ENCODE results near the gene TBATA.

The TBATA gene

GRCh38 chr10:70782086-70782745, 3.0 kb downstream of the TBATA start (continued):
- TF ChIP-seq, protein P1, sequence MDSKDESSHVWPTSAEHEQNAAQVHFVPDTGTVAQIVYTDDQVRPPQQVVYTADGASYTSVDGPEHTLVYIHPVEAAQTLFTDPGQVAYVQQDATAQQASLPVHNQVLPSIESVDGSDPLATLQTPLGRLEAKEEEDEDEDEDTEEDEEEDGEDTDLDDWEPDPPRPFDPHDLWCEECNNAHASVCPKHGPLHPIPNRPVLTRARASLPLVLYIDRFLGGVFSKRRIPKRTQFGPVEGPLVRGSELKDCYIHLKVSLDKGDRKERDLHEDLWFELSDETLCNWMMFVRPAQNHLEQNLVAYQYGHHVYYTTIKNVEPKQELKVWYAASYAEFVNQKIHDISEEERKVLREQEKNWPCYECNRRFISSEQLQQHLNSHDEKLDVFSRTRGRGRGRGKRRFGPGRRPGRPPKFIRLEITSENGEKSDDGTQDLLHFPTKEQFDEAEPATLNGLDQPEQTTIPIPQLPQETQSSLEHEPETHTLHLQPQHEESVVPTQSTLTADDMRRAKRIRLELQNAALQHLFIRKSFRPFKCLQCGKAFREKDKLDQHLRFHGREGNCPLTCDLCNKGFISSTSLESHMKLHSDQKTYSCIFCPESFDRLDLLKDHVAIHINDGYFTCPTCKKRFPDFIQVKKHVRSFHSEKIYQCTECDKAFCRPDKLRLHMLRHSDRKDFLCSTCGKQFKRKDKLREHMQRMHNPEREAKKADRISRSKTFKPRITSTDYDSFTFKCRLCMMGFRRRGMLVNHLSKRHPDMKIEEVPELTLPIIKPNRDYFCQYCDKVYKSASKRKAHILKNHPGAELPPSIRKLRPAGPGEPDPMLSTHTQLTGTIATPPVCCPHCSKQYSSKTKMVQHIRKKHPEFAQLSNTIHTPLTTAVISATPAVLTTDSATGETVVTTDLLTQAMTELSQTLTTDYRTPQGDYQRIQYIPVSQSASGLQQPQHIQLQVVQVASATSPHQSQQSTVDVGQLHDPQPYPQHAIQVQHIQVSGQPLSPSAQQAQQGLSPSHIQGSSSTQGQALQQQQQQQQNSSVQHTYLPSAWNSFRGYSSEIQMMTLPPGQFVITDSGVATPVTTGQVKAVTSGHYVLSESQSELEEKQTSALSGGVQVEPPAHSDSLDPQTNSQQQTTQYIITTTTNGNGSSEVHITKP (tag by site-specific recombination; IDR thresholded peaks at IDR 0.05): no peak
- TF ChIP-seq KLF10 (tag by site-specific recombination; IDR thresholded peaks at IDR 0.05) (no peak), ZNF324 (tag by site-specific recombination; IDR thresholded peaks at IDR 0.05) (no peak)
- TF ChIP-seq, protein P2, sequence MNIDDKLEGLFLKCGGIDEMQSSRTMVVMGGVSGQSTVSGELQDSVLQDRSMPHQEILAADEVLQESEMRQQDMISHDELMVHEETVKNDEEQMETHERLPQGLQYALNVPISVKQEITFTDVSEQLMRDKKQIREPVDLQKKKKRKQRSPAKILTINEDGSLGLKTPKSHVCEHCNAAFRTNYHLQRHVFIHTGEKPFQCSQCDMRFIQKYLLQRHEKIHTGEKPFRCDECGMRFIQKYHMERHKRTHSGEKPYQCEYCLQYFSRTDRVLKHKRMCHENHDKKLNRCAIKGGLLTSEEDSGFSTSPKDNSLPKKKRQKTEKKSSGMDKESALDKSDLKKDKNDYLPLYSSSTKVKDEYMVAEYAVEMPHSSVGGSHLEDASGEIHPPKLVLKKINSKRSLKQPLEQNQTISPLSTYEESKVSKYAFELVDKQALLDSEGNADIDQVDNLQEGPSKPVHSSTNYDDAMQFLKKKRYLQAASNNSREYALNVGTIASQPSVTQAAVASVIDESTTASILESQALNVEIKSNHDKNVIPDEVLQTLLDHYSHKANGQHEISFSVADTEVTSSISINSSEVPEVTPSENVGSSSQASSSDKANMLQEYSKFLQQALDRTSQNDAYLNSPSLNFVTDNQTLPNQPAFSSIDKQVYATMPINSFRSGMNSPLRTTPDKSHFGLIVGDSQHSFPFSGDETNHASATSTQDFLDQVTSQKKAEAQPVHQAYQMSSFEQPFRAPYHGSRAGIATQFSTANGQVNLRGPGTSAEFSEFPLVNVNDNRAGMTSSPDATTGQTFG (tag by site-specific recombination; IDR thresholded peaks at IDR 0.05; ENCODE audit: borderline replicate concordance): no peak

- Histone ChIP-seq H3K4me3 (ENCODE audit: low read depth, low read length) (no peak overlapping the region), H3K27ac (ENCODE audit: extremely low read depth, low read depth, low read length) (no peak overlapping the region), H3K9me3 (ENCODE audit: control insufficient read depth, insufficient read depth, low read depth, low read length) (no peaks in the 10 kb centered on the region), H3K4me1 (ENCODE audit: control insufficient read depth, insufficient read depth, low read length) (no peaks in the 10 kb centered on the region), H3K36me3 (ENCODE audit: control insufficient read depth in 2 of 2, insufficient read depth in 1 of 2, low read length in 2 of 2) (no peaks in the 10 kb centered on the region)
- CTCF ChIA-PET: interaction anchor here (0.5 to 1.0 kb wide), 3 partner anchors 22 to 394 kb away, joined by 3 to 5 read pairs (median 4); no protein-coding TSS in a partner anchor
- POLR2A ChIA-PET: no interaction called here
- TF ChIP-seq ZNF341 (tag by site-specific recombination; IDR thresholded peaks at IDR 0.05; ENCODE audit: low read depth) (no peak), KLF16 (tag by site-specific recombination; IDR thresholded peaks at IDR 0.05) (no peak), MEIS1 (CRISPR knock-in tag; IDR thresholded peaks at IDR 0.05; ENCODE audit: borderline replicate concordance) (no peak), ZBTB20 (tag by site-specific recombination; IDR thresholded peaks at IDR 0.05) (no peak), ZNF585B (tag by site-specific recombination; IDR thresholded peaks at IDR 0.05) (no peak)
Measured at GRCh38 chr10:70781461-70782051, 3.6 kb downstream of the TBATA start.

DNA sequence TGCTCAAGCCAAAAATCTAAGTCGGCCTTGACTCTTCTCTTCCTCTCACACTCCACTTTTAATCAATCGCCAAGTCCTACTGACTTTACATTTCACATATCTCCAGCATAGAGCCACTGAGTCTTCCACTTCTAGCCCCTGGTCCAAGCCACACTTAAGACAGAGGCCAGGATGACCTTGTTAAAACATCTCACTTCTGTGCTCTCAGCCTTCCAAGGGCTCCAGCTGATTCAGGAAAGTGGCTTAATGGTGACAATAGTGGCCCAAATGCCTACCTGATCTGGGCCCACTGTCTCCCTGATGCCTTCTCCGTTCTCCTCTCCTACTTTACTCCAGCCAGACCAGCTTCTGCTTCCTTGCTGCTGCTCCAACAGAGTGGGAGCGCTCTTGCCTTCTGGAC, 4.4 kb downstream of the TBATA start:
- H3K36me3 ChIP-seq (ENCODE audit: control insufficient read depth in 2 of 2, insufficient read depth in 1 of 2, low read length in 2 of 2): no peaks in the 10 kb centered on the region

More for the DNA sequence above, 4.4 kb downstream of the TBATA start:
- TF ChIP-seq SP2 (tag by site-specific recombination; IDR thresholded peaks at IDR 0.05) (no peak), ZNF248 (tag by site-specific recombination; IDR thresholded peaks at IDR 0.05) (no peak), ZNF214 (tag by site-specific recombination; IDR thresholded peaks at IDR 0.05; ENCODE audit: borderline replicate concordance) (no peak), REPIN1 (tag by site-specific recombination; IDR thresholded peaks at IDR 0.05; ENCODE audit: low read depth) (no peak), YY2 (tag by site-specific recombination; IDR thresholded peaks at IDR 0.05) (no peak), ZXDB (tag by site-specific recombination; IDR thresholded peaks at IDR 0.05) (no peak), MYNN (tag by site-specific recombination; IDR thresholded peaks at IDR 0.05; ENCODE audit: borderline replicate concordance) (no peak), WT1 (tag by site-specific recombination; IDR thresholded peaks at IDR 0.05) (no peak), ZNF266 (tag by site-specific recombination; IDR thresholded peaks at IDR 0.05; ENCODE audit: low read depth) (no peak)
- TF ChIP-seq, protein P3, sequence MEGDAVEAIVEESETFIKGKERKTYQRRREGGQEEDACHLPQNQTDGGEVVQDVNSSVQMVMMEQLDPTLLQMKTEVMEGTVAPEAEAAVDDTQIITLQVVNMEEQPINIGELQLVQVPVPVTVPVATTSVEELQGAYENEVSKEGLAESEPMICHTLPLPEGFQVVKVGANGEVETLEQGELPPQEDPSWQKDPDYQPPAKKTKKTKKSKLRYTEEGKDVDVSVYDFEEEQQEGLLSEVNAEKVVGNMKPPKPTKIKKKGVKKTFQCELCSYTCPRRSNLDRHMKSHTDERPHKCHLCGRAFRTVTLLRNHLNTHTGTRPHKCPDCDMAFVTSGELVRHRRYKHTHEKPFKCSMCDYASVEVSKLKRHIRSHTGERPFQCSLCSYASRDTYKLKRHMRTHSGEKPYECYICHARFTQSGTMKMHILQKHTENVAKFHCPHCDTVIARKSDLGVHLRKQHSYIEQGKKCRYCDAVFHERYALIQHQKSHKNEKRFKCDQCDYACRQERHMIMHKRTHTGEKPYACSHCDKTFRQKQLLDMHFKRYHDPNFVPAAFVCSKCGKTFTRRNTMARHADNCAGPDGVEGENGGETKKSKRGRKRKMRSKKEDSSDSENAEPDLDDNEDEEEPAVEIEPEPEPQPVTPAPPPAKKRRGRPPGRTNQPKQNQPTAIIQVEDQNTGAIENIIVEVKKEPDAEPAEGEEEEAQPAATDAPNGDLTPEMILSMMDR (tag by site-specific recombination; IDR thresholded peaks at IDR 0.05): no peak
- CTCF ChIA-PET: no interaction called here
- POLR2A ChIA-PET: no interaction called here
- Histone ChIP-seq H3K27ac (ENCODE audit: extremely low read depth, low read depth, low read length) (no peak overlapping the region), H3K4me1 (ENCODE audit: control insufficient read depth, insufficient read depth, low read length) (no peaks in the 10 kb centered on the region), H3K4me3 (ENCODE audit: low read depth, low read length) (no peak overlapping the region), H3K9me3 (ENCODE audit: control insufficient read depth, insufficient read depth, low read depth, low read length) (no peaks in the 10 kb centered on the region)
